HG03457 (cell line): ENCODE data around the gene CSF3.

ENCODE experiments used
- ATAC-seq: cut with Tn5 transposase; IDR thresholded peaks from one replicate; pipeline ENCODE4 v1.9.1; 2021; ENCODE audit warnings: moderate number of reproducible peaks; ENCODE audit not compliant: unreplicated experiment

Gene CSF3, protein sequence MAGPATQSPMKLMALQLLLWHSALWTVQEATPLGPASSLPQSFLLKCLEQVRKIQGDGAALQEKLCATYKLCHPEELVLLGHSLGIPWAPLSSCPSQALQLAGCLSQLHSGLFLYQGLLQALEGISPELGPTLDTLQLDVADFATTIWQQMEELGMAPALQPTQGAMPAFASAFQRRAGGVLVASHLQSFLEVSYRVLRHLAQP

DNA sequence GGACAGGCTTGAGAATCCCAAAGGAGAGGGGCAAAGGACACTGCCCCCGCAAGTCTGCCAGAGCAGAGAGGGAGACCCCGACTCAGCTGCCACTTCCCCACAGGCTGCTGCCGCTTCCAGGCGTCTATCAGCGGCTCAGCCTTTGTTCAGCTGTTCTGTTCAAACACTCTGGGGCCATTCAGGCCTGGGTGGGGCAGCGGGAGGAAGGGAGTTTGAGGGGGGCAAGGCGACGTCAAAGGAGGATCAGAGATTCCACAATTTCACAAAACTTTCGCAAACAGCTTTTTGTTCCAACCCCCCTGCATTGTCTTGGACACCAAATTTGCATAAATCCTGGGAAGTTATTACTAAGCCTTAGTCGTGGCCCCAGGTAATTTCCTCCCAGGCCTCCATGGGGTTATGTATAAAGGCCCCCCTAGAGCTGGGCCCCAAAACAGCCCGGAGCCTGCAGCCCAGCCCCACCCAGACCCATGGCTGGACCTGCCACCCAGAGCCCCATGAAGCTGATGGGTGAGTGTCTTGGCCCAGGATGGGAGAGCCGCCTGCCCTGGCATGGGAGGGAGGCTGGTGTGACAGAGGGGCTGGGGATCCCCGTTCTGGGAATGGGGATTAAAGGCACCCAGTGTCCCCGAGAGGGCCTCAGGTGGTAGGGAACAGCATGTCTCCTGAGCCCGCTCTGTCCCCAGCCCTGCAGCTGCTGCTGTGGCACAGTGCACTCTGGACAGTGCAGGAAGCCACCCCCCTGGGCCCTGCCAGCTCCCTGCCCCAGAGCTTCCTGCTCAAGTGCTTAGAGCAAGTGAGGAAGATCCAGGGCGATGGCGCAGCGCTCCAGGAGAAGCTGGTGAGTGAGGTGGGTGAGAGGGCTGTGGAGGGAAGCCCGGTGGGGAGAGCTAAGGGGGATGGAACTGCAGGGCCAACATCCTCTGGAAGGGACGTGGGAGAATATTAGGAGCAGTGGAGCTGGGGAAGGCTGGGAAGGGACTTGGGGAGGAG is at the start of gene CSF3:
TSS of gene CSF3 (plus strand) at position 436 of the 993 bp plus-strand sequence. CDS start at position 471, 35 bp downstream.
- no peak for ATAC-seq

DNA sequence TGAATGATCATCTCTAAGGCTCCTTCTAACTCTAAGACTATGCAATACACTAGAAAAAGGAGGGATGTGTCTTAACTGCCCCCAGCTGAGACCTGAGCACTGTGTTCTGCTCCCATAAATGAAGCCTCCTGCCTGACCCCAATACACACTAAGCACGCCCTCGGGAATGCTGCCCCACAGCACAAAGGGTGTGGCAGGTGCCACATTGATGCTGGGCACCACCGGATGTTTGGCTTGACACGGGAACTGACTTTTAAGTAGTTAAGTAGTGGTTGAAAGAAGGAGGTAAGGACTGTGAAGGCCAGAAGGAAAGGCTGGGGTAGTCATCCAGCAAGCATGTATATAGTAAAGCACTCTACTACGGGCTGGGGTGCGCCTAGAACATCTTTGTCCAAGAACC is 48.5 kb upstream of the CSF3 start:
- ATAC-seq: no peak

DNA sequence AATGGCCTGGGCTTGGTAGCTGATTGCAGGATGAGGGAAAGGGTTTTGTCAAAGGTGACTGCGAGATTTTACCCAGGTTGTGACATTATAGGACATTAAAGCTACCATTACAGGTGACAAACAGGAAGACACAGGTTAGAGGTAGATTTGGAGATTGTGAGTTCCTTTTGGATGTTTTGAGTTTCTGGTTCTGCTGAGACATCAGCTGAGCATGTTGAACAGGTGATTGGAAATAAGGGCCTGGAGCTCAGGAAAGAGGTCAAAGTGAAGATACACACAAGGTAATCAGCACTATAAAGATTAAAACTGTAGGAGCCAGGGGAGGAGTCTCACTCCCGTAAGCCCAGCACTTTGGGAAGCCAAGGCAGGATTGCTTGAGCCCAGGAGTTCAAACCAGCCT is 46.5 kb upstream of the CSF3 start:
- ATAC-seq: no peak

DNA sequence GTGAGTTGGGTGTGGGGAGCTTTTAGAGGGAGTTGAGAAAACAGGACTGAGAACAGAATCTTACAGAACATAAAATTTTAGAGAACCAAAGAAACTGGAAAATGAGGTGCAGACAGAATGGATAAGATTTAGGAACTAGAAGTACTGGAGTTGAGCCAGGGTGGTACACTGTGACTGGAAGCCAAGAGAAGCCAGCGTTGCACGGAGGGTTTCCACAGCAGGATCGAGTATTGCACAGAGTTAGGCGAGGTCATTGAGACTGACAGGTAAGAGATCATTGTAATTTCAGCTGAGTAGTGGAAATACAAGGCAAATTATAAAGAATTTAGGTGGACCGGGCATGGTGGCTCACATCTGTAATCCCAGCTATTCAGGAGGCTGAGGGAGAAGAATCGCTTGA is 45.9 kb upstream of the CSF3 start:
- no peak for ATAC-seq

DNA sequence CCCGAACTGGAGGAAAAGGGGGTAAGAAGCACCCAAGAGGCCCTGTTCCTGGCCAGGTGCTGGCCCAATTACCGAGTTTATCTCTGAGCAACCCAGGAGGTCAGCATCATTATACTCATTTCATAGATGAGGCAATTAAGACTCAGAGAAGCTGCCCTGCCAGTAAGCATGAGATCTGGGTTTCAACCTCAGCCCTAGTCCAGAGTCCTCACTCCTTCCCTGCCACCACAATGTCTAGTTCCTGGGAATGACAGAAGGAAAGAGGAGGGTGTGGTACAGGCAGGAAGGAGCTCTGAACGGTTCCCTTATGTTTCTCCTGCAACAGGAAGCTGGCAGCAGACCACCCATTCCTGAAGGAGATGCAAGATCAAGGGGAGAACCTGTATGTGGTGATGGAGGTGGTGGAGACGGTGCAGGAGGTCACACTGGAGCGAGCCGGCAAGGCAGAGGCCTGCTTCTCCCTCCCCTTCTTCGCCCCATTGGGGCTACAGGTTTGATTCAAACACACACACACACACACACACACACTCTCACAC is 45.0 kb upstream of the CSF3 start:
- no peak for ATAC-seq

DNA sequence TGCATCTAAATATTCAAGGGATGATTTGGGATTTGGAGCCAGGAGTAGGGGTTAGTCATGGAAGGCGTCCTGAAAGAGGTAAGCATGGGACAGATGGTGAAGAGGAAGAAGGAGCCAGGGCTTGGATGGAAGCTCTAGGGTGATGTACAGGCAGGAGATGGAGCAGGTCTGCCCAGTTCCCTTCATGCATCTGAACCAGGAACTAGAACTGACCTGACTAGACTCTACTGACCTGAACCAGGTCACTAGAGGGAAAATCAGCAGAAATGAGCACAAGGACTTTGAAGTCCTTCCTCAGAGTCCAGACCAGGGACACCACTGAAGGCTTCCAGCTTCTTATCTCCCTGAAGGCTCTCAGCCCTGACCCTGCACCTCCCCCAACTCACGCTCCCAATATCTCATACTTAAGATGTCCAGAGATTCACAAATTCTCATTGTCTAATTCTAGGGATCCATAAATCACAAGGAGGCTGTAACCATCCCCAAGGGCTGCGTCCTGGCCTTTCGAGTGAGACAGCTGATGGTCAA is 44.1 kb upstream of the CSF3 start:
- no peak for ATAC-seq

DNA sequence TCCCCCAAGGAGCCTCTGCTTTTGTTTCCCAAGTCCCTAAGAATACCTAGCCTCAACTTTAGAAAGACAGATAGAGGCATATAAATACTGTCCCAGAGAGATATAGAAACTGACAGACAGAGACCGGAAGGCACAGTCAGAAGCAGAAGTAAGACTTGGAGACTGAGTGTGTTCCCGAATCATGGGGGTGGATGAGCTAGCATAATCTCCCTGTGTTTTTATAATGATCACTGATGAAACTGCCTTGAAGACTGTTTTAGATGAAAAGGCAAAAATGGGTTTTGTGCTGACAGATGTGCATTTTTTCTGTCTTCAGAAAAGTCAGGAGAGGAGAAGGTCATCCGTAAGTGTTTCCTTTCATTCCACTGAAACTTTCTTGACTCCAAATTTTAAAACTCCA is 43.0 kb upstream of the CSF3 start:
- no peak for ATAC-seq

DNA sequence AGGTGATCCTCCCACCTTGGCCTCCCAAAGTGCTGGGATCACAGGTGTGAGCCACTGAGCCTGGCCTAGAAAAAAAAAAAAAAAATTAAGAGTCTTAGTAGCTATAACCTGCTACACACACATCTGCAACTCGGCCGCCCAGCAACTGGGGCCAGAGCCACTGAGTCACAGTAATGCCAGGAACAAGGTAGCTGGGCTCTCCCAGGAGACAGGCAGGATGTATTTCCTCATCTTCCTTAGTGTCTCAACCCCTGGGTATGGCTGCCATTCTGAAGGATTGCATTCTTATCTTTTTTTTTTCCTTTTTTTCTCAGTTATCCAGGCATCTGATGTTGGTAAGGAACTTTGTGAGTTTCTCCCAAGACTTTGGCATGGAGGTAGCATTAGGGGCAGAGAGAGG is 41.7 kb upstream of the CSF3 start:
- ATAC-seq: no peak

DNA sequence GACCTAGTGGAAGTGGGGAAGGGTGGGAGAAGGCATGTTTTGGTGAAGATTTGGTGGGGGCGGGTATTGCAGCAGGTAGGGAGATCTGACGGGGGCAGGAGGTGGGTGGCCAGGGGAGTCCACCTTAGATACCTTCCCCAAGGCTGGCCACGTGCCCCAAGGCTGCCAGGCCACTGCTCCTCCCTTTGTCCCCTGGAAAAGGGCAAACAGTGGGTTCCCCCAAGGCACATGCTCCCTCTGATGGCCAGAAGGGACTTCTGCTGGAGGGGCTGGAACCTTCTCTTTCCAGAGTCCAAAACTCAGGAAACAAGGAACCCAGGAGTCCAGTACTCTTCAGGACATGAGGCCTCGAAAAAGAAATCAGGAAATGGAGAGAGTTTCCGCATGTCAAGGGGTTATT is 40.8 kb upstream of the CSF3 start:
- no peak for ATAC-seq

DNA sequence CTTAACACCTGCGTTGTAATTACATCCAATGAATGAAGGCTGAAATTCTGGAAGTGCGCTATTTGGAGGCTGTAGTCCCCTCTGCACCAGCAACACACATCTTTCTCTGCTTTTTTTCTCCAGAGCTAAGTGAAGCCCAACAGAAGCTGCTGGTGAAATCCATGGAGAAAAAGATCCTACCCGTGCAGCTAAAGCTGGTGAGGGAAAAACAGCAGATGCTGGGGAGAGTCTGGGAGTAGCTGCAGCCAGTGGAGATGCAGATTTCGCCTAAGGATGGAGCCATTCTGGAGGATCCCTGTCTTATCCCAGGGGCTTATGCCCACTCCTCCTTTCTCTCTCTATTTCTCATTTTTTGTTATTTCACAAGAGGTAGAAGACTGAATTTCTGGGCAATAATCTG is 39.4 kb upstream of the CSF3 start:
- no peak for ATAC-seq

DNA sequence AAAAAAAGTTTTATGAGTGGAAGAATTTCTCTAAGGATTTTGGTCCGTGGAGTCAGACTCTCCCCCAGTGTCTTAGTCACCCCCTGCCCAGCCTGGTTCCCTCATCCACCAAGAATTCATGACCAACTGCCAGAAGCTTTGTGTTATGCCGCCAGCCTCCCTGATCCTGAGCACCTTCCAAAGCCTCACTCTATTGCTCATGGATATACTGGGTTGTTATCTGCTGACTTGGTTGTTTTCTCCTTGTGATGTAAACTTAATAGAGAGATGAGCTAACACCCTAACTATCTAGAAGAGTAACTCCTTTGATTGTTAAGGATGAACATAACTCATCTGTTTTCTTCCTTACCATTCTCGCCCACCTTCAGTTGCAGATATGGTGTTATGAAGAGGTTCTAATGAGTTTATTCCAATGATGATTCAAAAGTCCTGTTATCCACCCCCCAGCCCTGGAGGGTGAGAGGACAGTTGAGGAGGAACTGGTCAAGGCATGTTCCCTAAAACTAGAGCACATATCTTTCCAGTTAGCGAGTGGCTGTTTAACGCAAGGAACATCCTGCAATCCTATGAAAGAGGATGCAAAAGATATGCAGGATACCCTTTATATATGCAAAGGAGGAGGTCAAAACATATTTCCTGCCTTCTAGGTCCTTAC is 36.1 kb upstream of the CSF3 start:
- no peak for ATAC-seq

DNA sequence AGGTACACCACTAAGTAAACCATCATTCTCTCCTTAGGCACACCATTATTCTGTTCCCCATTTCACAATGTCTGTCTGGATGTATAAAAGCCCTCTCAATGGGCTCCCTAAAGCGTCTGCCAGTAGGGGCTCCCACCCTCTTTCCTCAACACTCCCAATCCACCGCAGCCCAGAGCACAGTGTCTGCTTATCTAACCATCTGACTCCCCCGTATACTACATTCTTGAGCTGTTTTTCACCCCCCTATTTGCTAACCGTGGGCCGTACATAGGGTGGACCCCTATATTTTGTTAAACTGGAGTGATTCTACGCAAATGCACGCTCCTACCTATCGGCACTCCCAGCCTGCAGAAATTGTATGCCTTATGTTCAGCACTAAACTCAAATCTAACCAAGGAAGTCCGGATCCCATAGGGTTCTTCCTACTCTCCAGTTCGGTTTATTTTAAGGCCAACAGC is 35.3 kb upstream of the CSF3 start:
- ATAC-seq: no peak

DNA sequence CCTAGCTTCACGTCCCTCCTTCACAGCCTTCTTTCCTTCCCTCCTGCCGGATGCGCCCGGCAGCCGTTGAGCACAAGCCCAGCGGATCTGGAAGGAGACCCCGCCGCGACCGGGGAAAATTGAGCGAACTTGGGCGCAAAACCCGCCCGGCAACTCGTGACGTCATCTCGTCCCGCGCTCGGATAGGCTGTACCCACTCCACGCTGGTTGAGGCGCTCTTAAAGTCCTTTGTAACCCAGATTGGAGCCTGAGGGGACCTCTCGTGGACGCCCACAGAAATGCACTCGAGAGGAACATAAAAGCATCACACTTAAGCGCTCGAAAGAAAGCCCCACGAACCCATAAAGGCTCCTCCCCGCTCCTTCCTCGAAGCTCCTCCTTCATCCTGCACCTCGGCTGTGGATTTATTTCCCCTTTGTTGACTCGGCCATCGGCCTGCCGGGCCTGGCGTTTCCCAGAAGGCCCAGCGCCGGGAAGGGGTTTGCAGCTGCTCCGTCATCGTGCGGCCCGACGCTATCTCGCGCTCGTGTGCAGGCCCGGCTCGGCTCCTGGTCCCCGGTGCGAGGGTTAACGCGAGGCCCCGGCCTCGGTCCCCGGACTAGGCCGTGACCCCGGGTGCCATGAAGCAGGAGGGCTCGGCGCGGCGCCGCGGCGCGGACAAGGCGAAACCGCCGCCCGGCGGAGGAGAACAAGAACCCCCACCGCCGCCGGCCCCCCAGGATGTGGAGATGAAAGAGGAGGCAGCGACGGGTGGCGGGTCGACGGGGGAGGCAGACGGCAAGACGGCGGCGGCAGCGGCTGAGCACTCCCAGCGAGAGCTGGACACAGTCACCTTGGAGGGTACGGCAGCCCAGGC is 34.7 kb upstream of the CSF3 start, which contains the start of gene PSMD3:
TSS of gene PSMD3 (plus strand) at position 457 of the 856 bp plus-strand sequence. CDS start at position 621, 164 bp downstream.
- peak; percentile 81 for ATAC-seq

DNA sequence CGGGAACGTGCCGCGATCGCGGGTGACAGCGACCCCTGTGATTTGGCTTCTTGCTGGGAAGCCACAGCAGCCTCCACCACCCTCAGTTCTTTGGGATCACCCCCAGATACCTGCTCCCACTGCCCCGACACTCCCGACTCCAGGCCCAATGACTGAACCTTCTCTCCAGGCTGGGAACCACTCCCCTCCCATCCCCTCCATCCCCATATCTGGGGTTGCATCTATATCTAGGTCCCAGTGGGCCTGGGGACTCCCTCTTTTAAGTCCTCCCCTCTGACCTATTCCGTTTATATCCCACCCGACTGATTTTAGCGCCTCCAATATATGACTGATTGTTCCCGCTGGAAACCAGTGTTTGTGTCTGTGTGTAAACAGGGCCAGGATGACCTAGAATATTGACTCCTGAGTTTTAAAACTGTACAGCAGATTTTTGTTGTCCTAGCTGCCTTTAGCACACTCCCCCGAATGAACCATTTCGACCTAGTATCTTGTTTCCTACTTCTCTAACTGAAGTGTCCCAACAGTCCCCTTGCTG is 34.0 kb upstream of the CSF3 start:
- no peak for ATAC-seq

DNA sequence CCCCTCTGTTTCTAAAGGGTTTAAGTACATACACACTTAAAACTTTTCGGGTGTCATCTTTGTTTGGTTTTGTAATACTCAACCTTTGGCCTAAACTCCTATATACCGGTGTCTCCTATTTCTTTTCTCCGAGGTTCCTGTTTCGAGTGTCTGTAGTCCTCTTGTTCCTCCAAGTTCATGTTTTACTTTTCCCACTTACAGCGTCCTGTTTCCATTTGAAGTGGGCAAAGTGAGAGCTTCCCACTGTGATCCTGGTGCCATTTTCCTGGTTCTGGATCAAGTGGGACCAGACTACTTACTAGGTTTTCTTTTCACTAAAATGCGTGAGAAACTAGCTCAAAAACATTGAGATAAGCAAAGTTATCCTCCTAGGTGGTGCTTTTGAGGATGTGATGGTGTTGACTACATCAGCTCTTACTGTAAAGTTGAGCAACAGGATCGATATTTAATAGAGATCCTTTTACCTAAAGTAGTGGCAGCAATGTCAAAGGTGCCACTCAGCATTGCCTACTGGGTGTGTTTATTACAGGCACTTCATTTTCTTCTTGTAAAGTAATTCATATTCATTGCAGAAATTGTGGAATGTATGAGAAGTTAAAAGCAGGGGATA is 33.4 kb upstream of the CSF3 start:
- ATAC-seq: no peak

DNA sequence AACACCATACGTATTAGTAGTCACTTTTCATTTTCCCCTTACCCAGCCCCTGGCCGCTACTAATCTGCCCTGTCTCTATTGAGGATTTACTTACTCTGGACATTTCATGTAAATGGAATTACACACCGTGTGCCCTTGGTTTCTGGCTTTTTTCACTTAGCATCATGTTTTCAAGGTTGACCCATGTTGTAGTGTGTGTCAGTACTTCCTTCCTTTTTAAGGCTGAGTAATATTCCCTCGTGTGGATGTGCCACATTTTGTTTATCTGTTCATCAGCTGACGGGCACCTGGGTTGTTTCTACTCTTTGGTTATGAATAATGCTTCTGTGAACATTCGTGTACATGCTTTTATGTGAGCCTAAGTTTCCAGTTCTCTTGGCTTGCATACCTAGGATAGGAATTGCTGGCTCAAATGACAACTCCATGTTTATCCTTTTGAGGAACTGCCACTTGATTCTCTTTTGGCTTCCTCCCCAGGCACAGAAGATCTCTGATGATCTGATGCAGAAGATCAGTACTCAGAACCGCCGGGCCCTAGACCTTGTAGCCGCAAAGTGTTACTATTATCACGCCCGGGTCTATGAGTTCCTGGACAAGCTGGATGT is 26.9 kb upstream of the CSF3 start:
- ATAC-seq: no peak

DNA sequence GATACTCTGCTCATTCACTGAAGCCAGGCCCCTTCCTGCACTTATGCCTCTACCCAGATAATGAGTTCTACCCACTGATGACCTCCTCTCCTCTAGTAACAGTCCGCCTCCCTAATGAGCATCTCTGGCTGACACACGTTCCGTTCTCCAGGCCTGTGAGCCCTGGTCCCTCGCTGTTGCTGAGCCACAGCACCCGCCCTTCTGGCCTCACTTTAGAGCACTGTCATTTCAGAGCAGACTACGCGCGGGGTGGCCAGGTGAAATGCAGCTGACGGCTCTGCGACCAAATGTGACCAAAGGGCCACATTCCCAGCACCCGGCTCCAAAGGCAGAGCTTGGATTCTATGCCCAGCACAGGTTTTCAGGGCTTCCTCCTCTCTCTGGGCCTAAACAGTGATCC is 20.8 kb upstream of the CSF3 start:
- ATAC-seq: no peak

DNA sequence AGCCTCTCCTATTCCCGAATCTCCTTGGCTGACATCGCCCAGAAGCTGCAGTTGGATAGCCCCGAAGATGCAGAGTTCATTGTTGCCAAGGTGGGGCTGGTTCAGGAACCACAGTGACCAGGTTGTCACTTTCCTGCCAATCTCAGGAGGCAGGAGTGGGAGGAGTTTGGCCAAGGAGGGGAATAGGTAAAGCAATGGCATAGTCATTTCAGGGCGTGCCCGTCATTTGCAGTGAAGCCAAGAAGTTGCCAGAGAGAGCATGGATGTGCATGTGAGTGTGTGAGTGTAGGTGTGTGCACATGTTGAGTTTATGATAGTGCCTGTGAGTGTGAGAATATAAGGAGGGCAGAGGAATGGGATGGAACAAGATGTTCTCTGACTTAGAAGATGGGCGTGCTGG is 19.8 kb upstream of the CSF3 start:
- ATAC-seq: no peak

DNA sequence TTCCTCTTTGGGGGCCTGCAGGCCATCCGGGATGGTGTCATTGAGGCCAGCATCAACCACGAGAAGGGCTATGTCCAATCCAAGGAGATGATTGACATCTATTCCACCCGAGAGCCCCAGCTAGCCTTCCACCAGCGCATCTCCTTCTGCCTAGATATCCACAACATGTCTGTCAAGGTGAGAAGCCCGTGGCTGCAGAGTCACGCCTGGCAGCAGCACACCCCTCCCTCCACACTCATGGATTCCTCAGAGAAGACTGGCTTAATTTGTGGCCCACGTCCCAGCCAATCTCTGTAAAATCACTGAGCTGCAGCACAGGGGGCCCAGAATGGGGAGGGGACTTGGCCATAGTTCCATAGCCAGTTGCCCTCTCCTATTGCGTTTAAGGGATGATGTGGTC is 19.1 kb upstream of the CSF3 start:
- no peak for ATAC-seq
